DND-41 (cell line): ENCODE results near the gene CPXM1.

ENCODE experiments used
- ATAC-seq: fragments of 200-7000 bp; cut with Tn5 transposase; 3 replicates; pipeline ENCODE4 v1.9.1; 2021; ENCODE audit warnings: low read depth; ENCODE audit not compliant: insufficient read depth
- DNase-seq: peaks from one replicate; pipeline ENCODE4 v3.0.0-alpha.2; 2020
- H2AFZ ChIP-seq: 2 replicates; pipeline ENCODE4 v1.6.0; 2012; ENCODE audit warnings: low read depth, low read length
- H3K27ac ChIP-seq: 2 replicates; pipeline ENCODE4 v1.5.1; 2012; ENCODE audit warnings: low read length, inconsistent platforms
- H3K27me3 ChIP-seq: fragments of 200-600 bp; sonication (generic); 2 replicates; pipeline ENCODE4 v1.6.0; 2012; ENCODE audit warnings: low read length, mild to moderate bottlenecking, inconsistent platforms; ENCODE audit not compliant: insufficient read depth, poor library complexity
- H3K36me3 ChIP-seq: 2 replicates; pipeline ENCODE4 v1.5.1; 2012; ENCODE audit warnings: low read length, inconsistent platforms; ENCODE audit not compliant: insufficient read depth
- H3K4me1 ChIP-seq: 2 replicates; pipeline ENCODE4 v1.5.1; 2012; ENCODE audit warnings: mild to moderate bottlenecking, low read length; ENCODE audit not compliant: insufficient read depth
- H3K4me2 ChIP-seq: 2 replicates; pipeline ENCODE4 v1.6.0; 2012; ENCODE audit warnings: mild to moderate bottlenecking, moderate library complexity, low read length, inconsistent platforms; ENCODE audit not compliant: insufficient read depth
- H3K4me3 ChIP-seq, 2 experiments: fragments of 200-600 bp in 1 of 2; shearing (Covaris generic) in 1 of 2; 2 replicates each; pipeline ENCODE4 v1.5.1; 2012 to 2016; ENCODE audit warnings: inconsistent platforms in 2 of 2, low read length in 2 of 2, mild to moderate bottlenecking in 2 of 2, low read depth in 1 of 2, moderate library complexity in 1 of 2
- H3K79me2 ChIP-seq: 2 replicates; pipeline ENCODE4 v1.6.0; 2012; ENCODE audit warnings: low read length, inconsistent platforms; ENCODE audit not compliant: insufficient read depth
- H3K9ac ChIP-seq: 2 replicates; pipeline ENCODE4 v1.6.0; 2012; ENCODE audit warnings: low read depth, mild to moderate bottlenecking, inconsistent platforms, low read length, moderate library complexity
- H3K9me3 ChIP-seq: 2 replicates; pipeline ENCODE4 v1.5.1; 2012; ENCODE audit warnings: low read length, moderate library complexity, mild to moderate bottlenecking, inconsistent platforms; ENCODE audit not compliant: insufficient read depth, severe bottlenecking
- H4K20me1 ChIP-seq: 2 replicates; pipeline ENCODE4 v1.6.0; 2012; ENCODE audit warnings: low read length; ENCODE audit not compliant: insufficient read depth
- EZH2 ChIP-seq: IDR thresholded peaks from 3 replicates; pipeline ENCODE4 v1.6.1; 2012; ENCODE audit warnings: borderline replicate concordance, low read depth, mild to moderate bottlenecking, moderate library complexity, low read length, inconsistent platforms; ENCODE audit not compliant: severe bottlenecking
- TF ChIP-seq, protein P1 (sequence below): IDR thresholded peaks from 2 replicates; pipeline ENCODE4 v1.5.1; 2012; ENCODE audit warnings: borderline replicate concordance, low read length, moderate library complexity, mild to moderate bottlenecking; ENCODE audit not compliant: poor library complexity, severe bottlenecking; ENCODE audit errors: extremely low read depth

CPXM1 gene

GRCh38 chr20:2794202-2794748 lies 6.2 kb downstream of the CPXM1 start:
- no peaks in the 10 kb centered on the region for H3K79me2 ChIP-seq
- H3K4me2 ChIP-seq = no peak overlapping the region
- no peak overlapping the region for H3K4me3 ChIP-seq
- no peaks in the 10 kb centered on the region for H3K9me3 ChIP-seq
- DNase-seq (no peak), ATAC-seq (no peak)
- no peak for TF ChIP-seq EZH2
- TF ChIP-seq, protein P1, sequence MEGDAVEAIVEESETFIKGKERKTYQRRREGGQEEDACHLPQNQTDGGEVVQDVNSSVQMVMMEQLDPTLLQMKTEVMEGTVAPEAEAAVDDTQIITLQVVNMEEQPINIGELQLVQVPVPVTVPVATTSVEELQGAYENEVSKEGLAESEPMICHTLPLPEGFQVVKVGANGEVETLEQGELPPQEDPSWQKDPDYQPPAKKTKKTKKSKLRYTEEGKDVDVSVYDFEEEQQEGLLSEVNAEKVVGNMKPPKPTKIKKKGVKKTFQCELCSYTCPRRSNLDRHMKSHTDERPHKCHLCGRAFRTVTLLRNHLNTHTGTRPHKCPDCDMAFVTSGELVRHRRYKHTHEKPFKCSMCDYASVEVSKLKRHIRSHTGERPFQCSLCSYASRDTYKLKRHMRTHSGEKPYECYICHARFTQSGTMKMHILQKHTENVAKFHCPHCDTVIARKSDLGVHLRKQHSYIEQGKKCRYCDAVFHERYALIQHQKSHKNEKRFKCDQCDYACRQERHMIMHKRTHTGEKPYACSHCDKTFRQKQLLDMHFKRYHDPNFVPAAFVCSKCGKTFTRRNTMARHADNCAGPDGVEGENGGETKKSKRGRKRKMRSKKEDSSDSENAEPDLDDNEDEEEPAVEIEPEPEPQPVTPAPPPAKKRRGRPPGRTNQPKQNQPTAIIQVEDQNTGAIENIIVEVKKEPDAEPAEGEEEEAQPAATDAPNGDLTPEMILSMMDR = no peak
- peaks cover 21% of the 10 kb centered on the region for H3K27me3 ChIP-seq
- H3K4me1 ChIP-seq = no peaks in the 10 kb centered on the region
- no peak overlapping the region for H2AFZ ChIP-seq
- peaks cover 17% of the 10 kb centered on the region for H4K20me1 ChIP-seq
- H3K9ac ChIP-seq = no peak overlapping the region
- no peaks in the 10 kb centered on the region for H3K36me3 ChIP-seq
- no peak overlapping the region for H3K27ac ChIP-seq

- Histone ChIP-seq H3K9ac (no peak overlapping the region), H3K4me1 (no peaks in the 10 kb centered on the region), H4K20me1 (peaks cover 11% of the 10 kb centered on the region), H3K36me3 (no peaks in the 10 kb centered on the region), H3K4me2 (no peak overlapping the region), H2AFZ (no peak overlapping the region), H3K79me2 (no peaks in the 10 kb centered on the region), H3K27me3 (peaks cover 16% of the 10 kb centered on the region), H3K27ac (no peak overlapping the region), H3K4me3 (no peak overlapping the region), H3K9me3 (no peaks in the 10 kb centered on the region)
- no peak for DNase-seq
- ATAC-seq = no peak
- TF ChIP-seq, protein P1 = no peak
- no peak for TF ChIP-seq EZH2
Measured at GRCh38 chr20:2793471-2793870, 7.0 kb downstream of the CPXM1 start.

- Histone ChIP-seq H3K27ac (no peak overlapping the region), H2AFZ (no peak overlapping the region), H3K4me3 (no peak overlapping the region), H3K27me3 (peaks cover 9% of the 10 kb centered on the region), H3K79me2 (no peaks in the 10 kb centered on the region), H4K20me1 (no peaks in the 10 kb centered on the region), H3K4me1 (no peaks in the 10 kb centered on the region), H3K9ac (no peak overlapping the region), H3K4me2 (no peak overlapping the region), H3K36me3 (no peaks in the 10 kb centered on the region), H3K9me3 (no peaks in the 10 kb centered on the region)
- ATAC-seq = no peak
- TF ChIP-seq EZH2 = no peak
- TF ChIP-seq, protein P1 = no peak
- DNase-seq = no peak
Measured at GRCh38 chr20:2783908-2784566, 16.4 kb downstream of the CPXM1 start.
